ENCODE measurements around the gene TMEM11. TPM values are rescaled to one million over a fixed set of nuclear protein-coding genes. Genes with fewer than 3 reads are reported as not detected.

TMEM11 gene
- total RNA-seq, 2 experiments from 2014 or later: 26.8 to 34.0 TPM

GRCh38 chr17:21242026-21242697 is 28.2 kb upstream of the TMEM11 start:
- H2AFZ ChIP-seq (ENCODE audit: low read length): no peak overlapping the region
- CTCF ChIA-PET (ENCODE audit: unreplicated experiment): no interaction called here
- H3K9me2 ChIP-seq (ENCODE audit: insufficient read depth, low read length): no peaks in the 10 kb centered on the region
- no peaks in the 10 kb centered on the region for H4K20me1 ChIP-seq (ENCODE audit: insufficient read depth, low read length)
- POLR2A ChIA-PET: interaction anchor here (0.5 kb wide), 1 partner anchor 215 kb away, joined by 3 read pairs; no protein-coding TSS in a partner anchor
- no peak overlapping the region for H3K4me2 ChIP-seq (ENCODE audit: low read length)
- H3K79me2 ChIP-seq (ENCODE audit: insufficient read depth, low read depth, low read length): no peaks in the 10 kb centered on the region
- no peak for DNase-seq (ENCODE audit: low spot score)
- no peak for TF ChIP-seq CTCF (conservative IDR thresholded peaks at IDR 0.05; ENCODE audit: low read length)
- TF ChIP-seq EZH2phosphoT487 (IDR thresholded peaks at IDR 0.05; ENCODE audit: borderline replicate concordance, low read depth, low read length): no peak
- no peak overlapping the region for H3K4me3 ChIP-seq (ENCODE audit: low read depth, low read length, poor library complexity, severe bottlenecking)
- no peak overlapping the region for H3K27ac ChIP-seq (ENCODE audit: low read depth, low read length, poor library complexity, severe bottlenecking)
- H3K36me3 ChIP-seq (ENCODE audit: insufficient read depth, low read length): no peaks in the 10 kb centered on the region
- H3K9me3 ChIP-seq (ENCODE audit: low read length): no peaks in the 10 kb centered on the region
- BruUV-seq (replicated peaks): no TSS peak
- intact Hi-C loops (cut with micrococcal nuclease; ENCODE audit: unreplicated experiment): no loop called here
- peaks cover 12% of the 10 kb centered on the region for H3K4me1 ChIP-seq (ENCODE audit: insufficient read depth, low read length, poor library complexity, severe bottlenecking)

- H3K27ac ChIP-seq (ENCODE audit: low read depth, low read length, poor library complexity, severe bottlenecking): no peak overlapping the region
- BruUV-seq (replicated peaks): no TSS peak
- TF ChIP-seq CTCF (conservative IDR thresholded peaks at IDR 0.05; ENCODE audit: low read length): 0 out of 2 replicates have a peak, but pooled peaks have one; percentile 15
- no peak for TF ChIP-seq EZH2phosphoT487 (IDR thresholded peaks at IDR 0.05; ENCODE audit: borderline replicate concordance, low read depth, low read length)
- POLR2A ChIA-PET: interaction anchor here (0.5 to 0.6 kb wide), 3 partner anchors 12 to 216 kb away, joined by 3 to 4 read pairs (median 3); no protein-coding TSS in a partner anchor
- H2AFZ ChIP-seq (ENCODE audit: low read length): no peak overlapping the region
- no peak overlapping the region for H3K4me2 ChIP-seq (ENCODE audit: low read length)
- CTCF ChIA-PET (ENCODE audit: unreplicated experiment): no interaction called here
- no peaks in the 10 kb centered on the region for H4K20me1 ChIP-seq (ENCODE audit: insufficient read depth, low read length)
- no peak overlapping the region for H3K4me3 ChIP-seq (ENCODE audit: low read depth, low read length, poor library complexity, severe bottlenecking)
- no peaks in the 10 kb centered on the region for H3K9me3 ChIP-seq (ENCODE audit: low read length)
- intact Hi-C loops (cut with micrococcal nuclease; ENCODE audit: unreplicated experiment): no loop called here
- no peaks in the 10 kb centered on the region for H3K79me2 ChIP-seq (ENCODE audit: insufficient read depth, low read depth, low read length)
- H3K9me2 ChIP-seq (ENCODE audit: insufficient read depth, low read length): no peaks in the 10 kb centered on the region
- no peaks in the 10 kb centered on the region for H3K36me3 ChIP-seq (ENCODE audit: insufficient read depth, low read length)
- no peak for DNase-seq (ENCODE audit: low spot score)
- peaks cover 12% of the 10 kb centered on the region for H3K4me1 ChIP-seq (ENCODE audit: insufficient read depth, low read length, poor library complexity, severe bottlenecking)
Measured at GRCh38 chr17:21241564-21241963, 27.6 kb upstream of the TMEM11 start.

GRCh38 chr17:21240369-21241055 is 26.6 kb upstream of the TMEM11 start:
- H4K20me1 ChIP-seq (ENCODE audit: insufficient read depth, low read length): no peaks in the 10 kb centered on the region
- H3K27ac ChIP-seq (ENCODE audit: low read depth, low read length, poor library complexity, severe bottlenecking): no peak overlapping the region
- H3K9me2 ChIP-seq (ENCODE audit: insufficient read depth, low read length): no peaks in the 10 kb centered on the region
- no peaks in the 10 kb centered on the region for H3K9me3 ChIP-seq (ENCODE audit: low read length)
- H2AFZ ChIP-seq (ENCODE audit: low read length): no peak overlapping the region
- TF ChIP-seq EZH2phosphoT487 (IDR thresholded peaks at IDR 0.05; ENCODE audit: borderline replicate concordance, low read depth, low read length): no peak
- TF ChIP-seq CTCF (conservative IDR thresholded peaks at IDR 0.05; ENCODE audit: low read length): no peak
- CTCF ChIA-PET (ENCODE audit: unreplicated experiment): no interaction called here
- no peak overlapping the region for H3K4me2 ChIP-seq (ENCODE audit: low read length)
- no peak overlapping the region for H3K4me3 ChIP-seq (ENCODE audit: low read depth, low read length, poor library complexity, severe bottlenecking)
- no peaks in the 10 kb centered on the region for H3K36me3 ChIP-seq (ENCODE audit: insufficient read depth, low read length)
- intact Hi-C loops (cut with micrococcal nuclease; ENCODE audit: unreplicated experiment): no loop called here
- H3K79me2 ChIP-seq (ENCODE audit: insufficient read depth, low read depth, low read length): no peaks in the 10 kb centered on the region
- no peak for DNase-seq (ENCODE audit: low spot score)
- H3K4me1 ChIP-seq (ENCODE audit: insufficient read depth, low read length, poor library complexity, severe bottlenecking): peaks cover 6% of the 10 kb centered on the region
- POLR2A ChIA-PET: no interaction called here
- no TSS peak for BruUV-seq (replicated peaks)
